Sigmoid colon (tissue), 7 donors: ENCODE data around the gene ACACA. TPM values are rescaled to one million over a fixed set of nuclear protein-coding genes. Genes with fewer than 3 reads are reported as not detected.

Experiments used
- DNase-seq: peaks from one replicate; pipeline ENCODE4 v3.0.0-alpha.2; 2019
- H3K27ac ChIP-seq, 4 donors: fragments of 200-600 bp; sonication (generic); one replicate each; pipeline ENCODE4 v1.5.1; 2016 to 2019; ENCODE audit warnings: mild to moderate bottlenecking in 1 of 4
- H3K27me3 ChIP-seq, 3 donors: fragments of 200-600 bp; sonication (generic); one replicate each; pipeline ENCODE4 v1.5.1; 2019; ENCODE audit warnings: mild to moderate bottlenecking in 1 of 3
- H3K36me3 ChIP-seq, 4 donors: fragments of 200-600 bp; sonication (generic); one replicate each; pipeline ENCODE4 v1.5.1; 2016 to 2019
- H3K4me1 ChIP-seq, 4 donors: fragments of 200-600 bp; sonication (generic); one replicate each; pipeline ENCODE4 v1.5.1; 2017 to 2019
- H3K4me3 ChIP-seq, 4 donors: fragments of 200-600 bp; sonication (generic); one replicate each; pipeline ENCODE4 v1.5.1; 2017 to 2019; ENCODE audit warnings: mild to moderate bottlenecking in 2 of 4, moderate library complexity in 1 of 4
- H3K9me3 ChIP-seq, 4 donors: fragments of 200-600 bp in 3 of 4; sonication (generic) in 3 of 4; one replicate each; pipeline versions ENCODE4 v1.5.1 to v1.6.1; 2013 to 2019
- CTCF ChIP-seq, 4 experiments: fragments of 450-650 bp in 3 of 4; fragments of 200-600 bp in 1 of 4; IDR thresholded peaks; one replicate each; pipeline ENCODE4 v1.5.1; 2016 to 2019; ENCODE audit warnings: antibody characterized with exemption in 4 of 4, mild to moderate bottlenecking in 3 of 4, moderate library complexity in 2 of 4
- EP300 ChIP-seq, 4 donors: sonication (generic); formaldehyde crosslinking; IDR thresholded peaks; one replicate each; pipeline ENCODE4 v1.6.1; 2017; ENCODE audit warnings: antibody characterized with exemption in 4 of 4
- POLR2A ChIP-seq, 2 donors: fragments of 450-650 bp; IDR thresholded peaks; one replicate each; pipeline ENCODE4 v1.6.1; 2016; ENCODE audit warnings: antibody characterized with exemption in 2 of 2, mild to moderate bottlenecking in 2 of 2, moderate library complexity in 2 of 2
- POLR2AphosphoS5 ChIP-seq, 4 donors: sonication (generic); formaldehyde crosslinking; IDR thresholded peaks; one replicate each; pipeline ENCODE4 v1.6.1; 2017; ENCODE audit warnings: antibody characterized with exemption in 4 of 4
- WGBS, 2 donors: extraction: QIAGEN DNeasy Blood & Tissue Kit; methylation state at CpG; one replicate each; pipeline ENCODE4 v1.1.7; 2013; 5-methylcytosine and 5-hydroxymethylcytosine counted together
- intact Hi-C: fragments of 100-400 bp; cut with DNase I; formaldehyde crosslinking; loops from one replicate; pipeline ENCODE4 v1.15.1; 2023
- polyA plus RNA-seq, 3 donors: library from polyadenylated mRNA; stranded (reverse); fragments of 200-250 nt; gene quantifications; one replicate each; pipeline ENCODE4 v1.2.3, GENCODE V29; 2013
- total RNA-seq, 4 donors: library from RNA; depleted of rRNA; stranded (reverse); fragments of >200 nt; gene quantifications; one replicate each; pipeline ENCODE4 v1.1.0, GENCODE V29; 2016
- donor health status: healthy with polysubstance abuse.
- donor health status: Bipolar disorder and iron deficiency.
- donor health status: healthy.

The ACACA gene
- total and polyA plus RNA-seq, 7 donors, result 10.8 to 38.9 (median 27.6) TPM

- Histone ChIP-seq H3K27me3 (no peaks in the 10 kb centered on the region), H3K9me3 (no peaks in the 10 kb centered on the region), H3K4me3 (no peak overlapping the region), H3K36me3 (no peaks in the 10 kb centered on the region), H3K4me1 (no peaks in the 10 kb centered on the region), H3K27ac (no peak overlapping the region)
- TF ChIP-seq EP300 (IDR thresholded peaks at IDR 0.05) (no peak), POLR2A (IDR thresholded peaks at IDR 0.05) (no peak)
- no peak for DNase-seq
- intact Hi-C loops, result no loop called here
- 91 to 95% methylated on average over 2 of the region's 2 CpGs for WGBS, 2 donors
These were observed 64.0 kb downstream of the ACACA start for GRCh38 chr17:37342589-37342988.

DNA sequence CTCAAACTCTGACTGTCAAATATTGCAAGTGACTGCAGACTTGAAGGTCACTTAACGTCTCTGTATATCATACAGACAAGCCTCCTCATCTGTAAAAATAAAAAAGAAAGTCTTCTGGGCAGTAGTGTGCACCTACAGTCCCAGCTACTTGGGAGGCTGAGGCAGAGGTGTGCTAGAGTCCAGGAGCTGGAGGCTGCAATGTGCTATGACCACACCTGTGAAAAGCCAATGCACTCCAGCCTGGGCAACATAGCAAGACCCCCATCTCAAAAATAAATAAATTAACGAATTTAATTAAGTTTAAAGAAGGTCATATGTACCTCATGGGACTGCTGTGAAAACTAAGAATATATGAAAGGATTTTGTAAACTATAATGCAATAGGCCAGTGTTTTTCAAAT is 65.8 kb downstream of the ACACA start:
- no peaks in the 10 kb centered on the region for H3K9me3 ChIP-seq
- H3K4me1 ChIP-seq, result no peaks in the 10 kb centered on the region
- H3K36me3 ChIP-seq, result no peaks in the 10 kb centered on the region
- no peak overlapping the region for H3K4me3 ChIP-seq
- TF ChIP-seq CTCF (IDR thresholded peaks at IDR 0.05) (no peak), POLR2AphosphoS5 (IDR thresholded peaks at IDR 0.05) (no peak), EP300 (IDR thresholded peaks at IDR 0.05) (no peak), POLR2A (IDR thresholded peaks at IDR 0.05) (no peak)
- no peaks in the 10 kb centered on the region for H3K27me3 ChIP-seq
- 82 to 90% methylated on average over 2 of the region's 2 CpGs for WGBS, 2 donors
- no peak for DNase-seq
- H3K27ac ChIP-seq, result no peak overlapping the region
- intact Hi-C loops, result no loop called here

DNA sequence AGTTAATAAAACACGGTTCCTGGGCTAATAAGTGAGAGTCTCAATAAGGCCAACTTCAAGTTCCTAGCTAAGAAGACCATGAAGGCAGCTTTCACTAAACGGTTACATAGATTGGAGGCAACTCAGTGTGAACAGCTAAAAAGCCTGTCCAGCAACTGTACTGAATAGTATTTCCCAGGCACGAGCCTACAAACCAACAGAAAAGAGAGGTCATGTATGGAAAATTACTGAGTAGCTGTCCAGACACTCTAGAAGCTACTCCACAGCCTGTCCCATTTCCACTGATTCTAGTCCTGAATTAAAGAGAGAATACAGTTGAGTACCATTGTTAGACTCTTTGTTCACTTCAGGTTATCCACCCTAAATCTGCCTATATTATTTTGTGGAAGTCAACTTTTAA is 67.3 kb downstream of the ACACA start:
- Histone ChIP-seq H3K9me3 (no peaks in the 10 kb centered on the region), H3K27me3 (no peaks in the 10 kb centered on the region), H3K4me1 (no peaks in the 10 kb centered on the region), H3K27ac (no peak overlapping the region), H3K36me3 (no peaks in the 10 kb centered on the region), H3K4me3 (no peak overlapping the region)
- TF ChIP-seq POLR2A (IDR thresholded peaks at IDR 0.05) (no peak), CTCF (IDR thresholded peaks at IDR 0.05) (no peak), POLR2AphosphoS5 (IDR thresholded peaks at IDR 0.05) (no peak), EP300 (IDR thresholded peaks at IDR 0.05) (no peak)
- no peak for DNase-seq
- intact Hi-C loops, result no loop called here
- WGBS, 2 donors, result 86 to 89% methylated on average over 3 of the region's 3 CpGs

DNA sequence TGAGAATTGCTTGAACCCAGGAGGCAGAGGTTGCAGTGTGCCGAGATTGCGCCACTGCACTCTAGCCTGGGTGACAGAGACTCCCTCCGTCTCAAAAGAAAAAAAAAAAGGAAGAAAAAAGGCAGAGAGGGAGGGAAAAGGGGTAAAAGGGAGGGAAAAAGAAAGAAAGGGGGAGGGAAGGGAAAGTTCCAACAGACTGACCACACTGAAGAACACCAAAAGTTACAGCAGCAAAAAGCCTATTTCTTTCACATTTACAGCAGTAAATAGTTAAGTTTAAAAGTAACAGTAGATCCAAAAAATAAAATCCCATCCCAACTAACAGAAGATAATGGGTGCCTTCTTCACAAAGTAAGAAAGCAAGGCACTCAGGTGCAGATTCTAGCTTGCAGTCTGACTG is 67.8 kb downstream of the ACACA start:
- DNase-seq, result no peak
- 95 to 97% methylated on average over 3 of the region's 3 CpGs for WGBS, 2 donors
- no peaks in the 10 kb centered on the region for H3K9me3 ChIP-seq
- intact Hi-C loops, result no loop called here
- no peaks in the 10 kb centered on the region for H3K4me1 ChIP-seq
- H3K36me3 ChIP-seq, result no peaks in the 10 kb centered on the region
- TF ChIP-seq CTCF (IDR thresholded peaks at IDR 0.05) (no peak), EP300 (IDR thresholded peaks at IDR 0.05) (no peak), POLR2A (IDR thresholded peaks at IDR 0.05) (no peak), POLR2AphosphoS5 (IDR thresholded peaks at IDR 0.05) (no peak)
- no peak overlapping the region for H3K4me3 ChIP-seq
- no peak overlapping the region for H3K27ac ChIP-seq
- no peaks in the 10 kb centered on the region for H3K27me3 ChIP-seq

- no peaks in the 10 kb centered on the region for H3K4me1 ChIP-seq
- peaks cover 0 to 39% (median 6%) of the 10 kb centered on the region in 4 donors for H3K36me3 ChIP-seq
- intact Hi-C loops, result no loop called here
These were observed 79.1 kb downstream of the ACACA start for GRCh38 chr17:37327341-37328090.

More at GRCh38 chr17:37327341-37328090, 79.1 kb downstream of the ACACA start:
- no peak for DNase-seq
- Histone ChIP-seq H3K9me3 (no peaks in the 10 kb centered on the region), H3K27ac (no peak overlapping the region), H3K4me3 (no peak overlapping the region), H3K27me3 (no peaks in the 10 kb centered on the region)
- TF ChIP-seq EP300 (IDR thresholded peaks at IDR 0.05), result no peak
- TF ChIP-seq POLR2A (IDR thresholded peaks at IDR 0.05), result no peak
- TF ChIP-seq CTCF (IDR thresholded peaks at IDR 0.05), result no peak
- no peak for TF ChIP-seq POLR2AphosphoS5 (IDR thresholded peaks at IDR 0.05)
- 89% methylated on average over 5 of the region's 5 CpGs for WGBS, 2 donors
